ELF-1 (cell line): ENCODE results near the gene SNCB.

Experiments used
- DNase-seq: peaks from one replicate; pipeline ENCODE4 v3.0.0-alpha.2; 2016; ENCODE audit warnings: low read depth, low spot score

Gene SNCB

GRCh38 chr5:176660860-176661641, 30.7 kb upstream of the SNCB start:
- peak; percentile 92 for DNase-seq

DNA sequence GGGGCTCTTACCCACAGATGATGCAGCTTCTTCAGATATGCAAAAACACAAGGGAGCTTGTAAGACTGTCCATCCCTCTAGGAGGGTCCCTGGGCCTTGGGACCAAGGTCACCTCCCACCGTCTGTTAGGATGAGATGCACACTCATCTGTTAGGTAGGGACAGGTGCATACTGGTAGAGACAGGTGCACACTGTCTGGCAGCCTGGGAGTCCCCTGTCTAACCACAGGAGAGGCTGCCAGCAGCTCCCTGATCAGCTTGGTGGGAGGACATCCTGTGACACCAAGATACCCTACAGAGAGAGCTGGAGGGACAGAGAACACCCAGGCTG, 30.2 kb upstream of the SNCB start:
- DNase-seq = no peak

DNA sequence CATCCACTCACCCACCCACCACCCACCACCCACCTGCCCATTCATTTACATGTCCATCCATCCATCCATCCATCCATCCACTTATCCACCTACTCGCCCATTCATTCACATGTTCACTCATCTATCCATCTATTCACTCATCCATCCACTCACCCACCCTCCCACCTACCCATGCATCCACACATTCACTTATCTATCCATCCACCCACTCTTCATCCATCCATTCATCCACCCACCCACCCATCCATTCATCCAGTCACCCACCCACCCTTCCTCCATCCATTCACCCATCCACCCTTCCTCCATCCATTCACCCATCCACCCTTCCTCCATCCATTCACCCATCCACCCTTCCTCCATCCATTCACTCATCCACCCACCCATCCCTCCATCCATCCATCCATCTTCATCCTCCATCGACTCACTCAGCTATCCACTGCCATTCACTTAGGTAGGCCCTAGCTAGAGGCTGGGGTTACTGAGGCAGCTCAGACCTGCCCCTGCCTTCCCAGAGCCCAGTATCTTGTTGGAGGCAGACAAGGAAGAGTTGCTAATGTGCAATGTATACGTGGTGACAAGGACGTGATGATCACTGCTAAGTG, 29.6 kb upstream of the SNCB start:
- no peak for DNase-seq

DNA sequence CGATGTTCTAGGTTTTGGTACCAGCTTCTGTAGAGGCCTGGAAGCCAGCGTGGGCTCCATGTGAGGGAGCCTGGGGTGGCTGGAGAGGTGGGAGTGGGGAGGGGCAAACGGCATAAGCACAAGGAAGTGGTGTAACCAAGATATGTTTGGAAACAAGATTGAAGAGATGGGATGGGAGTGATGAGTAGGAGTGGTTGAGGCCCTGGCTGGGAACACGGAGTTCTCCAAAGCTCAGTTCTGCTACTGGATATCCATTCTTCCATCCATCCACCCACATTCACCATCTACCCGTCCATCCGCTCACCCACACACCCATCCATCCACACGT, 29.1 kb upstream of the SNCB start:
- DNase-seq = no peak

- DNase-seq = no peak
Observed at GRCh38 chr5:176658817-176659511, 28.6 kb upstream of the SNCB start.

- DNase-seq = peak; percentile 82
Observed at GRCh38 chr5:176658007-176658599, 27.8 kb upstream of the SNCB start.

DNA sequence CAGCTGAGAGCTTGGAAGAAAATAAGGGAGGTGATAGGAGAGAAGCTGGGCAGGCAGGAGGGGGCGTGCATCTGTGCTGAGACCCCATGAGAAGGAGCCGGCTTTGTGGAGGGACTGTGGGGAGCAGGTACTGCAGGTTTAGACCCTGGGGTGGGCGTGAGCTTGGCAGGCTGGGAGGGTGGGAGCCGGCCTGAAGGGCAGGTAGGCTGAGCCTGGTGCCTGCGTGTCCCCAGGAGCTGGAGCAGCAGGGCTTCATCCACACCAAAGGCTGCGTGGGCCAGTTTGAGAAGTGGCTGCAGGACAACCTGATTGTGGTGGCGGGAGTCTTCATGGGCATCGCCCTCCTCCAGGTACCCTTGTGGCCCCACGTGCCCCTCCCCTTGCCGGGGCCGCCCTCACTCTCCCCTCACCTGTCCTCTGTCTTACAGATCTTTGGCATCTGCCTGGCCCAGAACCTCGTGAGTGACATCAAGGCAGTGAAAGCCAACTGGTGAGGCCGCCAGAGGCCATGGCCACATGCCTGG, 26.2 kb upstream of the SNCB start:
- no peak for DNase-seq

GRCh38 chr5:176654856-176655255, 24.5 kb upstream of the SNCB start:
- no peak for DNase-seq

DNA sequence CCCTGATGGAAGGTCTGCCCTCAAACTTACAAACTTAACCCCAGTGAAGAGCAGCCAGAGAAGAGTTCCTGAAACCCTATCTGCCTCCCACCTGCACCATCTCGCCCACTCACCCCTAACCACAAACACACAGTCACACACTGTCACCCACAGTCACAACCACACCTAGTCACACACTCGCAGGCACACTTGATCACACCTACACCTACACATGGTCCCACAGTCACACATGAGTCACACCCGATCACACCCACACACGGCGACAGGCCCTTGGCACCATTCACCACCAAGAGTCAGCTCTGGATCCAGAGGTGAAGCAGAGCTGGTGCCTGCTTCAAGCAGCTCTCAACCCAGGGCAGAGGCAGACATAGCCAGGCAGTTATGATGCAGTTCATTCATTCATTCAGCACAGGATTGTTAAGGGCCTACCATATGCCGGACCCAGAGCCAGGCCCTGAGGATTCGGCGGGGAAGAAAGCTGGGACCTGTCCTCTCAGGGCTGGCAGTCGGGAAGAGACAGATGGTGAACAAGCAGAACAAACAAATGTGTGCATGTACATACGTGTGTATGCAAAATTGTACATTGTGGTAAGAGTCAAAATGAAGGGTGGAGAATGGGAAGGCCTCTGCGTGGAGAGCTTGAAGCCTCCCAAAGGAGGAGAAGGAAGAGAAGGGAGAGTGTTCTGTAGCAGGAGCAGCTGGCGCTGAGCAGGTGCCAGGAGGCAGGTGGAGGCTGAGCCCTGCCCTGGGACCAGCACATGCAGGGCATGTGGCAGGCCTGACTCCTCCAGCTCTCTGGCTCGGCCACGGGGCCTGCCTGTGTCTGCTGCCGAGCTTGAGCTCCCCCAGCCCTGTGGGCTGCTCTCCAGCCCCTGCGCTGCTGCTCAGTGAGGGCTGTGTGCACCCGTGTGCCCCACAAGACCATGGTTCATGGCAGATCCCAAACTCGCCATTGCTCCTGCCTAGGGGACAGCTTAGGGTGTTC, 23.4 kb upstream of the SNCB start:
- DNase-seq = no peak

GRCh38 chr5:176652136-176652535, 21.8 kb upstream of the SNCB start:
- DNase-seq = peak; percentile 55

GRCh38 chr5:176651472-176651980, 21.2 kb upstream of the SNCB start:
- no peak for DNase-seq

DNA sequence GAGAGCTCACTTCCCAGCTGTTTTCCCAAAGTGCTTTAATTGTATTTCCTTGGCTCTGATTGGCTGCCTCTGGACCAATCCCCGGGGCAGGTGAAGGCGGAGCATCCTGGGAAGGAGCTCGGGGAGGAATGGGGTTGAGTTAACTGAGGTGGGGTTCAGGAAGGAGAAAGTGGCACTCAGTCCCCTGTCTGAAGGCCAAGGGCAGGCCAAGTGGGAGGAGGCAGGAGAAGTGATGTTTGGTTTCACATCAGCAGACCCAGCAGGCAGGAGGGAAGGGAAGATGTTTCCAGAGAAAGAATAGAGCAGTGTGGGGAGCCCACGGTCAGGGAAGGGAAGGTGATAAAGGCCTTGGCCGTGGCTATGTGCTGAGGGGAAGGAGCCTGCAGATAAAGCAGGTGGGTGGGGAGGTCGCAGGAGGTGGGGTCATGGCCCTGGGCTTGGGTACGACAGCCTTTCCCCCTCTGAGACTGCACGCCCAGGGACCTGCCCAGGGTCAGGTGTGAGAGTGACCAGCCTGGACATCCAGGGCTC, 20.1 kb upstream of the SNCB start:
- no peak for DNase-seq

- no peak for DNase-seq
Observed at GRCh38 chr5:176648474-176649194, 18.3 kb upstream of the SNCB start.

DNA sequence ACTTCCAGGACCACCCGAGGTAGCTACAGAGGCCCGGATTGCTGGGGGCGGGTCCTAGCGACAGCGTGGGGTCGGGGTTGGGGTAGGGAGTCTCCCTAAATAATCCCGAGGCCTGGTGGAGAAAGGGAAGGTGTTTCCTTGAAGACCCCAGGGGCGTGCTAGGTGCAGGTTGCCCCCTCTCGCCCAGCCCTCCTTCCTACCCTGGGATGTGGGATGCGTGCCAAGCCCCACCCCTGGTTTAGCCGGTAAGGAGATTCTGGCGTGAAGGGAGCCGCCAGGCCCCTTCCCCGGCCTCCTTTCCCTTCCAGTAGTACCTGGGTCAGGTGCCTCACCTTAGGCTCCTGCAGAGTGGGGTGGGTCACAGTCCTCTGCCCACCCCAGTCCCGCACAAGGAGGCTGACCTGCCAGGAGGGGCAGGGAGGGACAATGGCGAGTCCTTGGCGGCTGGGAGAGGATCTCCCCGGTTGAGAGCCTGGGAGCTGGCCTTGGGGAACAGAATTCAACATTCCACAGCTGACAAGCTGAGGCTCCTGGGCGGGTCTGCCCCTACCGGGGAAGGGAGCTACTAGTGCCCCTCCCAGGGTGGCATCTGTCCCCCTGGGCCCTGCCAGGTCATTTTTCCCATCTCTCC, 17.6 kb upstream of the SNCB start:
- DNase-seq = no peak

- peak; percentile 99 for DNase-seq
Observed at GRCh38 chr5:176647030-176647842, 16.9 kb upstream of the SNCB start, which contains the start of gene TSPAN17. Gene TSPAN17 (plus strand): TSS chr5:176647484. CDS start chr5:176647616, 132 bp downstream.

GRCh38 chr5:176646707-176647029, 16.3 kb upstream of the SNCB start:
- no peak for DNase-seq

DNA sequence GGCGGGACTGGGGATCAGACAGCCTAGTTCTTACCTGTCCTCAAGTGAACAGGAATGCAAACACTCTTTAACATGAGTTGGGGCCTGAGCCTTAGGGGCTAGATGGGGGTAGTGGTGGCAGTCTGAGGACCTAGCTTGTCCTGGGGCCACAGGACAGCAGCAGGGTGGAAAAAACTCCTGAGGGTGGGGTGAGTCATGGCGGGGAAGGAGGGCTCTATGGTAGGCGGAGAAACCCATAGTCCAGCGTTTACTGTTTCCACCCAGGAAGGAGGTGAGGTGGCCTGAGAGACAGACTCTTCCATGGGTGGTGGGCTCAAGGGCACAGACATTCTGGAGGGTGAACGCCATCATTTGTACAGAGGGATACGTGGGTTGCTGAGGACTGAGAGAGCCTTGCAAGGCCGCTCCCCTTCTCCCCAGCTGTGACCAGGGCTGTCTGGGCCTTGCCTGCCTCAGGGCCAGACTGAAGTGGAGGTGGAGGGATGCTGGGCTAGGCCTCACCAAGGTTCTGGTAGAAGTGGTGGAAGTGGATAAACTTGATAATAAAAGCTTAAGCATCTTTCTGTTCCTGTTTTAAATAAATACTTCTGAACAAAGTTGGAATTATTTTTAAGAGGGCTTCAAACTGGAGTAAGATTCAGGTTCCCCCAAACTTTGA, 15.8 kb upstream of the SNCB start:
- DNase-seq = no peak
